GM21381 (cell line): ENCODE data around the gene NKX2-4.
"Not testable (repeated sequence)": the region's sequence is repeated elsewhere in the genome, so short reads cannot be mapped to it uniquely, and the experiment has no call there.

Source experiments
- ATAC-seq: cut with Tn5 transposase; IDR thresholded peaks from one replicate; pipeline ENCODE4 v1.9.1; 2021; ENCODE audit warnings: mild to moderate bottlenecking, moderate library complexity; ENCODE audit not compliant: unreplicated experiment

Gene NKX2-4

GRCh38 chr20:21397341-21398108 is at the start of gene NKX2-4:
TSS of gene NKX2-4 (minus strand) at chr20:21397526. CDS start at chr20:21397399, 127 bp downstream.
- no peak for ATAC-seq

GRCh38 chr20:21437816-21438215 is 40.5 kb upstream of the NKX2-4 start:
- no peak for ATAC-seq

DNA sequence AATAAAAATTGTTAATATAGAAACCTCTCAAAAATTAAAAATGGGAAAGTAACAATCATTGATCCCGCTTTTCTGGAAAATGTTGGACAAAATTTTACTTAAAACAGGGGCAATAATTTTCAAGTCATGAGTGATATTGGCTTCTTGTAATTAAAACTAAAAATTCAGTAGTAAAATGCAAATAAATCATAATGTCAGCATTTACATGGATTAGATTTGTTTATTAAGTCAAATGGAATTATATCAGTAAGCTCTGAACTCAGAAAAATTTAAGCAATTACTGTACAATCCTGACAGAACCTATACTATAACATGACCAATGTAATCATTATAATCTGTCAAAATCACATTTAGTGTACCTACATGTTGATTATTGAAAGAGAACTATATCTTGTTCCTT is 39.9 kb upstream of the NKX2-4 start:
- ATAC-seq: no peak

- ATAC-seq: no peak
Observed at GRCh38 chr20:21436205-21436604, 38.9 kb upstream of the NKX2-4 start.

GRCh38 chr20:21435576-21435975 is 38.2 kb upstream of the NKX2-4 start:
- no peak for ATAC-seq

GRCh38 chr20:21433329-21433890 is 36.1 kb upstream of the NKX2-4 start:
- no peak for ATAC-seq

DNA sequence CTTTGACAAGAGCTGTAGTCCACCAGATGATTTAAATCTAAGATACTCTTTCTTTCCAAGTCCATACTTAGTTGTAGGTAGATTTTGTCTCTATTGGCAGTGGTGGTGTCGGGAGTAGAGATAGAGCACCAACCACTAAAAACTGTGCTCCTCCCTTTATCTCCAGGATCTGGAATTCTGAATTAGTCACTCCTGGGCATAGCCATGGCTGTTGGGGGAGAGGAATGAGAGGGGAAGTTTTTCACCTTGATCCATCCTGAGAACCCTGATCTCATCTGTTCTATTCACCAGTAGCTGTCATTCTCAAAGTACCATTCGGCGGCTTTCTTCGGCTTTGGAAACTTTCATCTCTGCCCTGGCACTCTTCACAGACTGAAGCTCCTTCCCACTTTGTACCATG is 35.6 kb upstream of the NKX2-4 start:
- no peak for ATAC-seq

- no peak for ATAC-seq
Observed at GRCh38 chr20:21430020-21430419, 32.7 kb upstream of the NKX2-4 start.

GRCh38 chr20:21424846-21425245 is 27.5 kb upstream of the NKX2-4 start:
- ATAC-seq: no peak

GRCh38 chr20:21423712-21424111 is 26.4 kb upstream of the NKX2-4 start:
- not testable (repeated sequence) for ATAC-seq

DNA sequence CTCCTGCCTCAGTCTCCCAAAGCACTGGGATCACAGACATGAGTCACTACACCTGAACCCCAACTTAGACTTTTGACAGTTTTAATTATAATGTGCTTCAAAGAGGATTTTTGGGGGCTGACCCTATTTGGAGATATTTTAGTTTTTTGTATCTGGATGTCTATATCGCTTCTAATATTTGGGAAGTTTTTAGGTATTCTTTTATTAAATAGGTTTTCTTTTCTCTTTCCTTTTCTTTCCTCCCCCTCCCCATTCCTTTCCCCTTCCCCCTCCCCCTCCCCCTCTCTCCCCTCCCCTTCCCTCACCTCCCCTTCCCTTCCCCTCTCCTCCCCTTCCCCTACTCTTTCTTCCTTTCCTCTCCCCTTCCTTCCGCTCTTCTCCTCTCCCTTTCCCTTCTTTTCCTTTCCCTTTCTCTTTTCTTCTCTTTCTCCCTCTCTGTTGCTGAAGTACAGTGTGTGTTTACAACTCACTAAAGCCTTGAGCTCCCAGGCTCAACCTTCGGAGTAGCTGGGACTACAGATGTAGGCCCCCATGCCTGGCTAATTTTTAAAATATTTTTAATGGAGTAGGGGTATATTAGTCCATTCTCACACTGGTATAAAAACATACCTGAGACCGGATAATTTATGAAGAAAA is 24.4 kb upstream of the NKX2-4 start:
- ATAC-seq: no peak

- not testable (repeated sequence) for ATAC-seq
Observed at GRCh38 chr20:21419147-21419546, 21.8 kb upstream of the NKX2-4 start.

DNA sequence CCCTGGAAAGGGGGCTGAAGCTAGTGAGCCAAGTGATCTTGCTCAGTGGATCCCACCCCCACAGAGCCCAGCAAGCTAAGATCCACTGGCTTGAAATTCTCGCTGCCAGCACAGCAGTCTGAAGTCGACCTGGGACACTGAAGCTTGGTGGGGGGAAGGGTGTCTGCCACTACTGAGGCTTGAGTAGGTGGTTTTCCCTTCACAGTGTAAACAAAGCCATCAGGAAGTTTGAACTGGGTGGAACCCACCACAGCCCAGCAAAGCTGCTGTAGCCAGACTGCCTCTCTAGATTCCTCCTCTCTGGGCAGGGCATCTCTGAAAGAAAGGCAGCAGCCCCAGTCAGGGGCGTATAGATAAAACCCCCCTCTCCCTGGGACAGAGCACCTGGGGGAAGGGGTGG is 16.7 kb upstream of the NKX2-4 start:
- ATAC-seq: not testable (repeated sequence)

DNA sequence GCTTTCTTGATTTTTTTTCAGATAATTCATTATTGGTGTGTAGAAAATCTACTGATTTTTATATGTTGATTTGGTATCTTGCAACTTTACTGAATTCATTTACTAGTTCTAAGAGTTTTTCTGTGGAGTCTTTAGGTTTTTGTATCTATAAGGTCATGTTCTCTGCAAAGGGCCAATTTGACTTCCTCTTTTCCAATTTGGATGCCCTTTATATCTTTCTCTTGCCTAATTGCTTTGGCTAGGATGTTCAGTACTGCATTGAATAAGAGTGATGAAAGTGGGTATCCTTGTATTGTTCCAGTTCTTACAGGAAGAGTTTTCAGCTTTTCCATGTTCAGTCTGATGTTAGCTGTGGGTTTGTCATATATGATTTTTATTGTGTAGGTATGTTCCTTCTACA is 14.4 kb upstream of the NKX2-4 start:
- no peak for ATAC-seq

DNA sequence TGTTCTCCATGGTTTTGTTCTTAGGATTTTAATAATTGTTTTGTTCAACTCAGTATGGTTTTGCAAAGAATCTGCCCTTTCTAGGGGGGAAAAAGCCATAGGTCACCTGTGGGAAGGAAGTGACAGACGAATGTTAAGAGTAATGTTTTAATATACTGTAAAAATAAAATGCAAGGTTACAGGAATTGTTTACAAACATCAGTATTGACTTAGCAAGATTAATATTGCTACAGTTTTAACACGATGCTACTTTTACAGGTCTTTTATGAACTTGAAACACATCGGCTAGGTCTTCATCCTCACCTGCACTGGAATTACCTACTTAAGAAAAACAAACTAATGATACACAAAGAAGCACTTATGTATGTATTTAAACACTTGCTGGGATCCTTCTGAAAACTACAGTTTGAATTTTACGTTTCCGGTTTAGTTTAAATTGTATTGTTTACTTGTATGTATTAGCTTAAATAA is 1.7 kb upstream of the NKX2-4 start:
- no peak for ATAC-seq

DNA sequence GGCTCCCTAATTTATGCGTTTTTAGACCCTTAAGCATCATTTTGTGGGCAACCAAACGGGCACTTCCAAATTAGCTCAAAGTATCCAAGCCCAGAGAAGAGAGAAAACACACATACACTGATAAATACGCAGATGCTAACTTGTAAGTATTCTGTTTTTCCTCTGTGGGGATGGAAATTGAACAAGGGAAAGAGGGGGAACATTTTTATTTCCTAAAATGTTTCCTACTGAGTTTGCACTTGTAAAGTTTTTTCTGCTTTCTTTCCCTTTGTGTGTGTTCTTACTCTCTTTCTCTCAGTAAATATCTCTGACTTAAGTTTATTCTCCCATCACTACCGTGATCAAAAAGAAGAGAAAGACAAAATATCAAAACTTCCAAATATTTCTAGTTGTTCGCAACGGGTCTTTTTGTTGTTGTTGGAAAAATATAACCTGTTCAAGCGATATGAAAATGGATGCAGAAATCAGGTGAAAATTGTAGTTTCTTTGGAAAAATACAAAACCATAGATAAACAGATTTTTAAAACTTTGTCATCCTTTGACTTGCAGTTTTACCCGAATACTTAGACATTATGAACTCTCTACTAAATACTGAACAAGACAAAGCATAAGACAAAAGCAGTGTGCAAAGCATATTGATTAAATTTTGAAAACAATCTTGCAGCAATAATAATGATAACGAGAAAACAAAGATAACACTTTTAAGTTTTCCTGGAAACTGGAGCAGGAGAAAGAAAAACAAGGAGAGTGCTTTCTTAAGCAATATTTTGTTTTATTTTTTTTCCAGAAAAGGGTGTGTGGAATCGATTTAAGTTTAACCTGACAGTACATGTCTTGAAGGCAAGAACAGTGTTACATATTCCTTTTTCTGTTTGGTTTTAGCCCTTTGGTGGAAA is 1.0 kb upstream of the NKX2-4 start:
- ATAC-seq: no peak

DNA sequence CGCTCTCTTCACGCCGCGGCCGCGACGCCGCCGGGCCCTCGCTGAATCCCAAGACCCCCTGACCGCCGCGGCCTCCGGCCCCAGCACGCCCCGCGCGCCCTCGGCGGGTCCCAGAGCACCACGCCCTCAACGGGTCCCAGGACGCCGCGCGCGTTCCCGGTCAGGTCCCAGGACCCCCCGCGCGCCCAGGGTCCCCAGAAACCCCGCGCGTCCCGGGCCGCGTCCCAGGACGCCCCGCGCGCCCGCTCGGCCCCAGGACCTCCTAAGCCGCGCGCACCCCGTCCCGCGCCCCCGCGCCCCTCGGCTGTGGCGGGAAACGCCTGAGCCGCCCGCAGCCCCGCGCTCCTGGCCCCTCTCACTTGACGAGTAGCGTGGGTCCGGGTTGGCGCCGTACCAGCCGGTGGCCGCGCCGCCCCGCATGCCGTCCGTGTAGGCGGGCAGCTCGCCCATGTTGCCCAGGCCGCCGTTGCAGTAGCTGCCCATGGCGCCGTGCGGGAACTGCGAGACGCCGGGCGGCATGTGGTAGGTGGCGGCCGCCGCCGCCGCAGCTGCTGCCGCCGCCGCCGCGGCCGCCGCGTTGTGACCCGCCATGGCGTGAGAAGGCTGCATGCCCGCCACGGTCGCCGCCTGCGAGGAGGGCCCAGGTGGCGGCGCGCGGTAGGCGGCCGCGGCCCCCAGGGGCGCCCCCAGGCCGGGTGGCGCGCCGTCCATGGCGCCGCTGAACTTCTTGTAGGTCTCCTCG is 556 bp downstream of the NKX2-4 start:
- ATAC-seq: no peak

GRCh38 chr20:21395666-21396598 is 1.4 kb downstream of the NKX2-4 start:
- ATAC-seq: no peak

DNA sequence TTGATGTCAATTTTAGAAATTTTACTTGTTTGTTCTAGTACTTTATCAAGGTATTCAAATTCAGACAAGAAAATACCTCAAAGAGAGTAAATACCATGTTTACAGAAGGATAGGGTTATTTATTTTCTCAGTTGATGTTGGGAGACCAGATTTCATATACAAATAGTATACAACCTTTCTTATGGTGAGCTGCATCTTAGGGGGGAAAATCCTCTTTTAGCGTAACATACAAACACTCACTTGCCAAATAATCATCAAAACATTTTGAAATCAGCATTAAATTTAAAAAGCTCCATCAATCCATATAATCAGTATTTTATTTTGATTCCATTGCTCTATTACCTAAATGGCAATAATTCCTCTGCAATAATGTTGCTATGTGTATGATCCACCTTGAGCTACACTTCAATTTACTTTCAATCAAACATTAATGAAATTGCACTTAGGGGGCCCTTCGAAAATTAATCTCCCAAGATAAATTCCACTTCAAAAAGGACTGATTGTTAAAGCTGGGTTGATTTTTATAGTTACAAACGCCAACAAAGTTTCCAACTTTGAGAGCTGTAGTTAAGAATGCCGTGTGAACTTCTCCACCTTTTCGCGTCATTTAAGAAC is 2.2 kb downstream of the NKX2-4 start:
- ATAC-seq: no peak
